A673 (cell line): ENCODE measurements around the gene AHDC1.

Experiments
- EZH2 ChIP-seq: fragments of 200-600 bp; sonication (generic); IDR thresholded peaks from 2 replicates; pipeline ENCODE4 v1.6.1; 2017; ENCODE audit warnings: borderline replicate concordance, low read depth, mild to moderate bottlenecking, mixed read lengths, antibody characterized with exemption, low read length; ENCODE audit not compliant: poor library complexity, severe bottlenecking
- TF ChIP-seq, protein P1 (sequence below): fragments of 300-800, 200-600 bp; sonication (generic); conservative IDR thresholded peaks from 2 replicates; pipeline ENCODE4 v1.5.1; 2017; ENCODE audit warnings: low read depth, mild to moderate bottlenecking, antibody characterized with exemption, low read length, moderate library complexity, mixed read lengths

GRCh38 chr1:27609618-27610240 is 5.8 kb upstream of the AHDC1 start:
- TF ChIP-seq, protein P1, sequence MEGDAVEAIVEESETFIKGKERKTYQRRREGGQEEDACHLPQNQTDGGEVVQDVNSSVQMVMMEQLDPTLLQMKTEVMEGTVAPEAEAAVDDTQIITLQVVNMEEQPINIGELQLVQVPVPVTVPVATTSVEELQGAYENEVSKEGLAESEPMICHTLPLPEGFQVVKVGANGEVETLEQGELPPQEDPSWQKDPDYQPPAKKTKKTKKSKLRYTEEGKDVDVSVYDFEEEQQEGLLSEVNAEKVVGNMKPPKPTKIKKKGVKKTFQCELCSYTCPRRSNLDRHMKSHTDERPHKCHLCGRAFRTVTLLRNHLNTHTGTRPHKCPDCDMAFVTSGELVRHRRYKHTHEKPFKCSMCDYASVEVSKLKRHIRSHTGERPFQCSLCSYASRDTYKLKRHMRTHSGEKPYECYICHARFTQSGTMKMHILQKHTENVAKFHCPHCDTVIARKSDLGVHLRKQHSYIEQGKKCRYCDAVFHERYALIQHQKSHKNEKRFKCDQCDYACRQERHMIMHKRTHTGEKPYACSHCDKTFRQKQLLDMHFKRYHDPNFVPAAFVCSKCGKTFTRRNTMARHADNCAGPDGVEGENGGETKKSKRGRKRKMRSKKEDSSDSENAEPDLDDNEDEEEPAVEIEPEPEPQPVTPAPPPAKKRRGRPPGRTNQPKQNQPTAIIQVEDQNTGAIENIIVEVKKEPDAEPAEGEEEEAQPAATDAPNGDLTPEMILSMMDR, result no peak
- no peak for TF ChIP-seq EZH2
